ENCODE results near the gene TUBB6.

TUBB6 gene

DNA sequence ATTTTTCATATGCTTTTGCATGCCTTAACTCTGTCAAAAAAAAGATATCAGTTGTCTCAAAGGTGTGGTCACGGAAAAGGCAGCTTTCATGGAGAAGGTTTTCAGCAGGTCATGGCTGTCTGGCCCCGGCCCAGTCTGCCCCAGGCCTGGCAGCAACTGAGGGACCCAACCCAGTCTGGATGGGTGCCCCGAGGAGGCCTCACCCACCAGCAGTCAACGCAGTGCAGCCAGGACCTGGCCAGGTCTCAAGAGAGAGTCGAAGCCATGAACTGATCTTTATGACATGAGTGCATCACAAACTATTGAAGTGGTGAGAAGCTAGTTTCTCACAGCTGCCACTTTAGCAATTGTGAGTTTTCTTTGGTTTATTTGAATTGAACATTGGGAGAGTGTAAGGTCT lies 7.9 kb downstream of the TUBB6 start:
- Mint-ChIP-seq H3K4me1 (ENCODE audit: low read depth) (no peaks in the 10 kb centered on the region), H3K36me3 (ENCODE audit: low read depth) (peaks cover 5% of the 10 kb centered on the region), H3K9me3 (peaks cover 6% of the 10 kb centered on the region), H3K27me3 (peaks cover 7% of the 10 kb centered on the region), H3K4me3 (no peak overlapping the region), H3K27ac (no peak overlapping the region)
- no peak for DNase-seq

DNA sequence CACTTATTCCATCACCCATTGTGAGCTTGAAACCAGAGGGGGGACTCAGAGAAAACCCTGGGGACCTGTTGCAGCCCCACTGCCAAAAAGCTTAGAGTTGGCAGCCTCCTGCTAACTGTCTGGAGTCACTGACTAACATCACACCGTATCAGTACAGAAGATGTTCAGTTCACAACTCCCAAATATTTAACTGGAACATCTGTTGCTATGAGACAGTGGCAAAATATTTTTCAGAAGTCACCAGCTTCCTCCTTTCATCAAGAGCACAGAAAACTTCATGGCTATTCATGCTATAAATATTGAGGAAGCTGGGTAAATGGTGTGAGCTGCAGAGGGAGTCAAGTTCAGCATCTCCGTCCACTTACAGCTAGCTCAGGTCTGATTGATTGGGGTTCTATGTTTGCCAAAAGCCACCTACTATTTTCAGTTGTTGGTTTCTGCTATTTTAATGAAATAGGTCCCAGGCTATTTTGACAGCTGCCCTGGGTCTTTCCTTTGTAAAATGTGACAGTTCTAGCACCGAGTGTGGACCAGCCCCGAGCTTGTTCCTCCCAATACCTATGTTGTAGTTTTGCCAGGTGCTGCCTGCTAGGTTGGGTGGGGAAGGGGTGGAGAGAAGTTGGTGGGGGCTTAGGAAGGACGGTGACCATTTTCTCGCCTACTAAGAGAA lies 9.8 kb downstream of the TUBB6 start:
- H3K27me3 Mint-ChIP-seq, result peaks cover 2% of the 10 kb centered on the region
- peaks cover 9% of the 10 kb centered on the region for H3K36me3 Mint-ChIP-seq (ENCODE audit: low read depth)
- H3K4me1 Mint-ChIP-seq (ENCODE audit: low read depth), result no peaks in the 10 kb centered on the region
- no peaks in the 10 kb centered on the region for H3K9me3 Mint-ChIP-seq
- H3K4me3 Mint-ChIP-seq, result no peak overlapping the region
- H3K27ac Mint-ChIP-seq, result no peak overlapping the region
- DNase-seq, result no peak

DNA sequence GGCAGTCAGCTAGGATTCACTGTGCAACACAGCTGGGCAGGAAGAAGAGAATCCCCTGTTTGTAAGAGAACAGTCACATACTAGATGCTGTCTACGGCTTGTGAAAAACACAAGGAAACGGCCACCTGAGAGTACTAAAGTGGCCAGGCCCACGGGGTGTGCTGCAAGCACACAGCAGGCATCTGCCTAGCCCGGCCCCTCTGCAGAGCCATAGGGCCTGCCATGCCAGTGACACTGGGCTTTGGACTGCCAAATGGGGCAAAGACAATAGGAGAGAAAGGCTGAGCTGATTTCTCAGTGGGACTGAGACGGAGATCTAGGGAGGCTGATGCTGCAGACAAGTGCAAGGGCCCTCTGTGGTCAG lies 10.3 kb downstream of the TUBB6 start:
- no peak for DNase-seq
- Mint-ChIP-seq H3K4me3 (no peak overlapping the region), H3K27ac (no peak overlapping the region), H3K9me3 (no peaks in the 10 kb centered on the region), H3K4me1 (ENCODE audit: low read depth) (no peaks in the 10 kb centered on the region), H3K36me3 (ENCODE audit: low read depth) (peaks cover 13% of the 10 kb centered on the region), H3K27me3 (no peaks in the 10 kb centered on the region)

DNA sequence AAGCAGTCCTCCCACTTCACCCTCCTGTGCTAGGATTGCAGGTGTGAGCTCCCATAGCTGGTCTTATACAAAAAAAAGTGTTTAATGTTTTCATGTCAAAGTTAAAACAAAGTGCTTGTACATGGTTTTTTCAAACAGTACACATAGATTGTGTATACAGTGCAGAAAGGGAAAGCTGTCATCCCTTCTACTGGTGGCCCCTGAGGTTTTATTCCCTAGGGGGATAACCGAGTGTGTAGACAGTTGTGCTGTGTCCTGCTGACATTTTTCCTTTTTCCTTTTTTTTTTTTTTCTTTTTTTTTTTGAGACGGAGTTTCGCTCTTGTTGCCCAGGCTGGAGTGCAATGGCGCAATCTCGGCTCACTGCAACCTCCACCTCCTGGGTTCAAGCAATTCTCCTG lies 10.8 kb downstream of the TUBB6 start:
- peaks cover 18% of the 10 kb centered on the region for H3K36me3 Mint-ChIP-seq (ENCODE audit: low read depth)
- H3K4me1 Mint-ChIP-seq (ENCODE audit: low read depth), result no peaks in the 10 kb centered on the region
- H3K27ac Mint-ChIP-seq, result no peak overlapping the region
- no peaks in the 10 kb centered on the region for H3K27me3 Mint-ChIP-seq
- no peak overlapping the region for H3K4me3 Mint-ChIP-seq
- H3K9me3 Mint-ChIP-seq, result no peaks in the 10 kb centered on the region
- no peak for DNase-seq

DNA sequence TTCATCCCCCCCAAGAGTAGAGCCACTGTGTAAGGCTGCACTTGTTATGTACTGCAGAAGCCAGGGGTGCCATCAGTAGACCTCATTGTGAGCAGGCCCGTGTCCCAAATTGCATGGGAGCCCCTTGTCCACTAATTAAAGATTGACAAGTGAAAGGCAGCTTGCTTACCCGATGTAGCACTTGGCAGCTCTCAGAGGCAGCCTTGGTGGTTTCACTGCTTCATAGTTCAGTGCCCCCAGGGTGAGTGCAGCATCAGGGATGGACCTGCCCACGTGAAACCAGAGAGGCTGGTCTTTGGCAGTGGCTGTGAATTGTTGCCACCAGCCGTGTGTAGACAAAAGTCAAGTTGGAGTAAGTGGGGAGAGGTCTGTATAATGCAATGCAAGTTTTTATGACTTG lies 13.3 kb downstream of the TUBB6 start:
- Mint-ChIP-seq H3K27me3 (no peaks in the 10 kb centered on the region), H3K4me1 (ENCODE audit: low read depth) (no peaks in the 10 kb centered on the region), H3K9me3 (no peaks in the 10 kb centered on the region), H3K27ac (no peak overlapping the region), H3K36me3 (ENCODE audit: low read depth) (peaks cover 42% of the 10 kb centered on the region), H3K4me3 (no peak overlapping the region)
- no peak for DNase-seq

DNA sequence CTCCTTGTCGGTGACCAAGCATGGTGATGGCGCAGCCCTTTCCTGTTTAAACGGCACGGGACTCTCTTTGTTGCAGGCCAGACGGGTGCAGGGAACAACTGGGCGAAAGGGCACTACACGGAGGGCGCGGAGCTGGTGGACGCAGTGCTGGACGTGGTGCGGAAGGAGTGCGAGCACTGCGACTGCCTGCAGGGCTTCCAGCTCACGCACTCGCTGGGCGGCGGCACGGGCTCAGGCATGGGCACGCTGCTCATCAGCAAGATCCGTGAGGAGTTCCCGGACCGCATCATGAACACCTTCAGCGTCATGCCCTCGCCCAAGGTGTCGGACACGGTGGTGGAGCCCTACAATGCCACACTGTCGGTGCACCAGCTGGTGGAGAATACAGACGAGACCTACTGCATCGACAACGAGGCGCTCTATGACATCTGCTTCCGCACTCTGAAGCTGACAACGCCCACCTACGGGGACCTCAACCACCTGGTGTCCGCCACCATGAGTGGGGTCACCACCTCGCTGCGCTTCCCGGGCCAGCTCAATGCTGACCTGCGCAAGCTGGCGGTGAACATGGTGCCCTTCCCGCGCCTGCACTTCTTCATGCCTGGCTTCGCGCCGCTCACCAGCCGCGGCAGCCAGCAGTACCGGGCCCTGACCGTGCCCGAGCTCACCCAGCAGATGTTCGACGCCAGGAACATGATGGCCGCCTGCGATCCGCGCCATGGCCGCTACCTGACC lies 17.1 kb downstream of the TUBB6 start:
- no peaks in the 10 kb centered on the region for H3K9me3 Mint-ChIP-seq
- H3K36me3 Mint-ChIP-seq (ENCODE audit: low read depth), result peaks cover 81% of the 10 kb centered on the region
- H3K4me3 Mint-ChIP-seq, result no peak overlapping the region
- H3K27ac Mint-ChIP-seq, result no peak overlapping the region
- no peaks in the 10 kb centered on the region for H3K27me3 Mint-ChIP-seq
- H3K4me1 Mint-ChIP-seq (ENCODE audit: low read depth), result peaks cover 5% of the 10 kb centered on the region
- no peak for DNase-seq

DNA sequence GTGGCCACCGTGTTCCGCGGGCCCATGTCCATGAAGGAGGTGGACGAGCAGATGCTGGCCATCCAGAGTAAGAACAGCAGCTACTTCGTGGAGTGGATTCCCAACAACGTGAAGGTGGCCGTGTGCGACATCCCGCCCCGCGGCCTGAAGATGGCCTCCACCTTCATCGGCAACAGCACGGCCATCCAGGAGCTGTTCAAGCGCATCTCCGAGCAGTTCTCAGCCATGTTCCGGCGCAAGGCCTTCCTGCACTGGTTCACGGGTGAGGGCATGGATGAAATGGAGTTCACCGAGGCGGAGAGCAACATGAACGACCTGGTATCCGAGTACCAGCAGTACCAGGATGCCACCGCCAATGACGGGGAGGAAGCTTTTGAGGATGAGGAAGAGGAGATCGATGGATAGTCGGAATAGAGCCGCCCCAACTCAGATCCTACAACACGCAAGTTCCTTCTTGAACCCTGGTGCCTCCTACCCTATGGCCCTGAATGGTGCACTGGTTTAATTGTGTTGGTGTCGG lies 17.7 kb downstream of the TUBB6 start:
- Mint-ChIP-seq H3K27me3 (no peaks in the 10 kb centered on the region), H3K36me3 (ENCODE audit: low read depth) (peaks cover 87% of the 10 kb centered on the region), H3K9me3 (no peaks in the 10 kb centered on the region), H3K4me1 (ENCODE audit: low read depth) (peaks cover 5% of the 10 kb centered on the region), H3K27ac (no peak overlapping the region), H3K4me3 (no peak overlapping the region)
- no peak for DNase-seq

DNA sequence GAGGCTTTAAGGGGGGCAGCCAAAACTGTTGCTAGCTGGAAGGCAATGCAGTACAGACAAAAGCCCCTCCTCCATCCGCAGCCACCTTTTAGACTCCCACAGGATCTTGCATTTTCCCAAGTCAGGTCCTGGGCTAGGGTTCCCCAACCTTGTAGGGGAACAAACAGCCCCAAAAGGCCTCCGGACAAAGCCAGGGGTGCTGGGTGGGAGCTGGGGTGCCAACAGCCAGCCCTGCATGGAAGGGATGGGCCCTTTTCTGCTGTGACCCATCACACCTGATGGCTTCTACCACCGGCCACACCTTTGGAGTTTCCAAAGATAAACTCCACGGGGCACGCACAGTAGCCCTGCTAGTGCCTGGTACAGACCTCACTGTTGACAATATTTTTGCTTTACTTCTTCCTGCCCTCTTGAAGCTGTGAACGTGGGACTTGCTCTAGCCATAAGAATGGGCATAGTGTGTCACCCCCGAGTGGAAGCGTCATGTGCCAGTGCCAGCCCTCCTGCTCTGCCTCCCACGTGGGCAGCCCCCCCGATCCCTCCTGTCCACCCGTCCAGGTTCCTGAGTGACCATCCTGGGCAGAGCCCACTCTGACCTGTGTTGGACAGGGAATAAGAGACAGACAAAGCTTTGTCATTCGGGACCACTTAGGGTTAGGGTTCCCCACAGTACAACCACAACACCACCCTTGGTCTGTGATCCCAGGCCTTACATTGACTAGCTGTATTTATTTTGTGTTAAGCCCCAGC lies 18.8 kb downstream of the TUBB6 start:
- Mint-ChIP-seq H3K4me3 (no peak overlapping the region), H3K27ac (no peak overlapping the region), H3K9me3 (no peaks in the 10 kb centered on the region), H3K27me3 (no peaks in the 10 kb centered on the region), H3K36me3 (ENCODE audit: low read depth) (peaks cover 87% of the 10 kb centered on the region), H3K4me1 (ENCODE audit: low read depth) (peaks cover 5% of the 10 kb centered on the region)
- no peak for DNase-seq

DNA sequence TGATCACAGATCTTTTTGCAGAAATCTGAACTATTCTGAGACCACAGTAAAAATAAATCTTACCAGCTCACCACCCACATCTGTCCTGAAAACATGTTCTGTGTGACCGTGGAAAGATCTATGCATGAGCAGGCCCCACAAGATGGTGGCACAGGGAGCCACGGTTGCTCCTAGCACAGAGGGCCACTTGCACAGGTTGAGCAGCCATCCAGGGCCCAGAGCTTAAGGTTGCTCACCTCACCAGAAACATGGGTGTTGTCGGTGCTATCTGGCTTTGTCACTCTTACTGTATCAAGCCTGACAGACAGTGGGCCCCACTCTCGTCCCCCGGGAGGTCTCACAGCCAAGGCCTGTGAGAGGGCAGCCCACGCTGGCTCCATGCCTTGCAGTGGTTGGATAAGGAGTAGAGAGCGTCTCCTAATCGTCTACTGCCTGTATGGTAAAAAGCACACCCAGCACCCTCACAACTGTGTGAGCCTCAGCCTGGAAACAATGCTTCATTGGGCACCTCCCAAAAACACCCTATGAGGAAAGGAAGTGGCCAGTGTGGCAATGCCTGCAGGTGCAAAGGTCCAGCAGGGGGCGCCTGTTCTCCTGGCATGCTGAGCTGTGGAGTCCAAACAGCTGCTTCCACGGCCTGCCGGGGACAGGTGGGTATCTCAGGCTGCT lies 19.6 kb downstream of the TUBB6 start:
- Mint-ChIP-seq H3K4me1 (ENCODE audit: low read depth) (peaks cover 5% of the 10 kb centered on the region), H3K36me3 (ENCODE audit: low read depth) (peaks cover 86% of the 10 kb centered on the region), H3K4me3 (no peak overlapping the region), H3K27me3 (no peaks in the 10 kb centered on the region), H3K27ac (no peak overlapping the region), H3K9me3 (no peaks in the 10 kb centered on the region)
- peak; percentile 82 for DNase-seq

DNA sequence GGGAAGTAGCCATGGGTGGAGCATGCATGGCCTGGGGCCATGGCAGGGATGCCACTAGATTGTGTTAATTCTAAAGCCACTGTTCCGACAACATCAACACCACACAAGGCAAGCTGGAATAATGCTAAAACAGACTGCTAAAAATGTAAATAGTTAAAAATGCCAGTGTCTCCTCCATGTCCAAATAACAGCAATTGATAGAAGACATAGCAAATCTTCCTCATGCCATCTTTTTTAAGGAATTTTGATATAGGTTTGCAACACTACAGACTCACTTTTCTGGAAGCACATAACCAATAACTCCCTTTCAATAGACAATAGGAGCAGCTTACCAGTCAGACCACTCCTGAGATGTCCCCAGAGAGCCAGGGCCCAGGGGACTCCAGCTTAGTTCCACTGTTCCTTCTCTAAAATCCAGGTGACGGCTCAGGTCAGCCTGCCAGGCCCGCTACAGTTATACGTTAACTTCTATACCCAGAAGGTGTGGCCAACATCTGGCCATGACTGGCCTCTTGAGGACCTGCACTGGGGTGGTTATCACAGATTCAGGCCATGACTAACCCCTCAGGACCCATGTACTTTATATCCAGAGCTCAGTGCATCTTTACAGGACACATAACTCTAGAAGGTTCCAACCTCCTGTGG lies 20.3 kb downstream of the TUBB6 start:
- no peak for DNase-seq
- Mint-ChIP-seq H3K27ac (no peak overlapping the region), H3K36me3 (ENCODE audit: low read depth) (peaks cover 84% of the 10 kb centered on the region), H3K27me3 (no peaks in the 10 kb centered on the region), H3K4me3 (no peak overlapping the region), H3K9me3 (no peaks in the 10 kb centered on the region), H3K4me1 (ENCODE audit: low read depth) (peaks cover 5% of the 10 kb centered on the region)

DNA sequence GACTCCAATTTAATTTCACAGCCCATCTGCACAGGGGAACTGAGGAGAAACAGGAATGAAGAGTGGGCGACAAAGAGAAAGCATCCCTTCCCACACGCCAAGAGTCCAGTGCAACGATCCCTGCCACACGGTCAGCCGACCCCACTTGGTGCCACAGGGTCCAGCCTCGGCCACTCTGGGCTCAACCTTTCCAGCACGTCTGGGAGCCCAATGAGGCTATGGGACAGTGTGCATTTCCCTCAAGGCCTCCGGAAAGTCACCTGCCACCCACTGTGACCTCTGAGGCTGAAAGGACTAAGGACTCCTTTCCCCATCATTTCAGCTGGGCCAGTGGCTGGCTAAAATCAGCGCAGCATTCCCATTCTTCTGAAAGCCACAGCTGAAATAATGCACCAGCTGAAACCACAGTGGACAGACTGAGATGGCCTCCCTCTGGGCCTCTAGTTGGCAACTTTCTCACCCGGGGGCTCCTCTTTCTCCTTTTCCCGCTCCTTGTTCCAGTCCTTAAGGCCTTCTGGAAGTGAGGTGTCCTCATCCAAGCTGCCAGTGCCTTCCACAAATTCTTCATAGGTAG lies 21.2 kb downstream of the TUBB6 start:
- Mint-ChIP-seq H3K27me3 (no peaks in the 10 kb centered on the region), H3K4me3 (no peak overlapping the region), H3K9me3 (no peaks in the 10 kb centered on the region), H3K27ac (no peak overlapping the region), H3K4me1 (ENCODE audit: low read depth) (peaks cover 5% of the 10 kb centered on the region), H3K36me3 (ENCODE audit: low read depth) (peaks cover 85% of the 10 kb centered on the region)
- no peak for DNase-seq

DNA sequence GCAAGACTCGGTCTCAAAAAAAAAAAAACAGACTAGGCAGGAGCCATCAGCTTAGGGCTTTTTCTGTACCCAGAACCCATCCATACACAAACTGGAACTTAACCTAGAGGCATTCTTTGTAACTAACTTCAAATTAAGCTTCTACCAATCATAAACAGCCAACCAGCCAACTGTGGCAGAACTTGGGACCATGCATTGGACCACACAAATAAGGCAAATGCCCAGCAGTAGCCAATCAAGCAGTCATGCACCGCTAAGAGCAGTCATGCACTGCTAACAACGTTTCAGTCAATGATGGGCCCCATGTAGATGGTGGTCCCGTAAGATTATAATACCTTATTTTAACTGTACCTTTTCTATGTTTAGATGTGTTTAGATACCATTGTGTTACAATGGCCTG lies 22.7 kb downstream of the TUBB6 start:
- Mint-ChIP-seq H3K27ac (no peak overlapping the region), H3K4me3 (no peak overlapping the region), H3K4me1 (ENCODE audit: low read depth) (peaks cover 5% of the 10 kb centered on the region), H3K9me3 (no peaks in the 10 kb centered on the region), H3K27me3 (no peaks in the 10 kb centered on the region), H3K36me3 (ENCODE audit: low read depth) (peaks cover 85% of the 10 kb centered on the region)
- DNase-seq, result no peak

DNA sequence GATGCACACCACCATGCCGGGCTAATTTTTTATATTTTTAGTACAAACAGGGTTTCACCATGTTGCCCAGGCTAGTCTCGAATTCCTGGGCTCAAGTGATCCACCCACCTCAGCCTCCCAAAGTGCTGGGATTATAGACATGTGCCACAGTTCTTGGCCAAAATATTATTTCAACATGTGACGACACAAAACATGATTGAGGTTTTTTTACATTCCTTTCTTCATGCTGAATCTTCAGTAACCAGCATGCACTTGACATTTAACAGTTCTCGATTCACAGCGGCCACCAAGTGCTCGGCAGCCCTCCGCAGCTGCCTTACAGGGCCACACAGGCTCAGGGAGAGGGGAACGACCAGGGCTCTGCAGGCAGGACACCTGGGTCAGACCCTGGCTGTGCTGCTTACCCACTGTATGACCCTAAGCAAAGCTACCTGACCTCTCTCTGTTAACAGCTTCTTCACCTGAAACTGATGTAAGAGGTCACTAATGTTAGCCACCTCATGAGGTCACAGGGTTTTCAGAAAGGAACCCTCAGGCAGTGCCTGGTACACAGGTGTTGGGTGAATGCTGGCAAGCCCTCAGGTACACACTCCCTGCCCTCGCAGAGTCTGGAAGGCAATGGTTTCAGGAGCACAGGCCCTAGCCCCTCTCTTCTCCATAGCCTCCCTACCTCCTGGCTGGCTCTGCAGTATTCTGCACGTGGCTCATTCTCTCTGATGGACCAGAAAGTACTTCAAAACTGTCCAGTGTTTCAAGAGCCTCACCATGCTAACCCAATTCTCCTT lies 25.7 kb downstream of the TUBB6 start:
- Mint-ChIP-seq H3K27me3 (no peaks in the 10 kb centered on the region), H3K27ac (no peak overlapping the region), H3K4me3 (no peak overlapping the region), H3K36me3 (ENCODE audit: low read depth) (peaks cover 85% of the 10 kb centered on the region), H3K9me3 (no peaks in the 10 kb centered on the region), H3K4me1 (ENCODE audit: low read depth) (no peaks in the 10 kb centered on the region)
- DNase-seq, result no peak

Measured in activated T-cell treated with anti-CD3 and anti-CD28 coated beads, Interleukin-2, amount 50 U/mL, for 24 hours (primary cell).